Activated naive CD8-positive, alpha-beta T cell (primary cell): Measurements from ENCODE around the gene UBTD2.
"Not testable (repeated sequence)": the region's sequence is repeated elsewhere in the genome, so short reads cannot be mapped to it uniquely, and the experiment has no call there.

Experiments
- H3K27ac Mint-ChIP-seq: one replicate; pipeline ENCODE4 v1.8.0; 2021; ENCODE audit warnings: mixed read lengths
- H3K27me3 Mint-ChIP-seq: one replicate; pipeline ENCODE4 v1.8.0; 2021; ENCODE audit warnings: mixed read lengths
- H3K36me3 Mint-ChIP-seq: one replicate; pipeline ENCODE4 v1.8.0; 2021; ENCODE audit warnings: mixed read lengths
- H3K4me1 Mint-ChIP-seq: one replicate; pipeline ENCODE4 v1.8.0; 2021; ENCODE audit warnings: low read depth, mixed read lengths
- H3K4me3 Mint-ChIP-seq: one replicate; pipeline ENCODE4 v1.8.0; 2021; ENCODE audit warnings: mild to moderate bottlenecking, mixed read lengths
- H3K9me3 Mint-ChIP-seq: one replicate; pipeline ENCODE4 v1.8.0; 2021; ENCODE audit warnings: low read depth, mixed read lengths

The UBTD2 gene

DNA sequence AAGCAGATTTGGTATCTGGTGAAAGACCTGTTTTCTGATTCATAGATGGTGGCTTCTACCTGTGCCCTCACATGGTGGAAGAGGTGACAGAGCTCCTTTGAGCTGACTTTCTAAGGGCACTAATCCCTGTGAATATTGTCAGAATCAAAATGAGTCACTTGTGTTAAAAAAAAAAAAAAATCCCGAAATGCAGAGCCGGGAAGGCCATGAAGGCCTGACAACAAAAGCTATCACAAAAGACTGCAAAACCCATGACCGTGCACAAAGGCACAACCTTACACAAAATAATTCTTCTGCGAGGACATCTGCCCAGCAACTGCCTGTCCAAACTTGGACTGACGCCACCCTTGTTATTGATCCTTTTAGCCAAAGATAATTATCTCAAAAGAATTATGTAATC lies 19.6 kb upstream of the UBTD2 start:
- H3K4me3 Mint-ChIP-seq = no peak overlapping the region
- no peaks in the 10 kb centered on the region for H3K4me1 Mint-ChIP-seq
- no peaks in the 10 kb centered on the region for H3K36me3 Mint-ChIP-seq
- H3K27ac Mint-ChIP-seq = no peak overlapping the region
- no peaks in the 10 kb centered on the region for H3K27me3 Mint-ChIP-seq
- H3K9me3 Mint-ChIP-seq = no peaks in the 10 kb centered on the region

- H3K27ac Mint-ChIP-seq = no peak overlapping the region
- H3K27me3 Mint-ChIP-seq = no peaks in the 10 kb centered on the region
- H3K4me1 Mint-ChIP-seq = no peaks in the 10 kb centered on the region
- no peak overlapping the region for H3K4me3 Mint-ChIP-seq
- H3K9me3 Mint-ChIP-seq = no peaks in the 10 kb centered on the region
- H3K36me3 Mint-ChIP-seq = no peaks in the 10 kb centered on the region
These were observed 18.6 kb upstream of the UBTD2 start for GRCh38 chr5:172302047-172302710.

- no peak overlapping the region for H3K27ac Mint-ChIP-seq
- H3K4me3 Mint-ChIP-seq = no peak overlapping the region
- H3K36me3 Mint-ChIP-seq = no peaks in the 10 kb centered on the region
- H3K4me1 Mint-ChIP-seq = no peaks in the 10 kb centered on the region
- H3K9me3 Mint-ChIP-seq = no peaks in the 10 kb centered on the region
- H3K27me3 Mint-ChIP-seq = no peaks in the 10 kb centered on the region
These were observed 16.4 kb upstream of the UBTD2 start for GRCh38 chr5:172299916-172300439.

- no peaks in the 10 kb centered on the region for H3K27me3 Mint-ChIP-seq
- no peak overlapping the region for H3K4me3 Mint-ChIP-seq
- H3K27ac Mint-ChIP-seq = no peak overlapping the region
- no peaks in the 10 kb centered on the region for H3K9me3 Mint-ChIP-seq
- peaks cover 3% of the 10 kb centered on the region for H3K4me1 Mint-ChIP-seq
- no peaks in the 10 kb centered on the region for H3K36me3 Mint-ChIP-seq
These were observed 11.3 kb upstream of the UBTD2 start for GRCh38 chr5:172294831-172295230.

GRCh38 chr5:172293745-172294342 lies 10.3 kb upstream of the UBTD2 start:
- Mint-ChIP-seq H3K27ac (no peak overlapping the region), H3K36me3 (no peaks in the 10 kb centered on the region), H3K4me1 (peaks cover 3% of the 10 kb centered on the region), H3K4me3 (no peak overlapping the region), H3K27me3 (no peaks in the 10 kb centered on the region), H3K9me3 (no peaks in the 10 kb centered on the region)

DNA sequence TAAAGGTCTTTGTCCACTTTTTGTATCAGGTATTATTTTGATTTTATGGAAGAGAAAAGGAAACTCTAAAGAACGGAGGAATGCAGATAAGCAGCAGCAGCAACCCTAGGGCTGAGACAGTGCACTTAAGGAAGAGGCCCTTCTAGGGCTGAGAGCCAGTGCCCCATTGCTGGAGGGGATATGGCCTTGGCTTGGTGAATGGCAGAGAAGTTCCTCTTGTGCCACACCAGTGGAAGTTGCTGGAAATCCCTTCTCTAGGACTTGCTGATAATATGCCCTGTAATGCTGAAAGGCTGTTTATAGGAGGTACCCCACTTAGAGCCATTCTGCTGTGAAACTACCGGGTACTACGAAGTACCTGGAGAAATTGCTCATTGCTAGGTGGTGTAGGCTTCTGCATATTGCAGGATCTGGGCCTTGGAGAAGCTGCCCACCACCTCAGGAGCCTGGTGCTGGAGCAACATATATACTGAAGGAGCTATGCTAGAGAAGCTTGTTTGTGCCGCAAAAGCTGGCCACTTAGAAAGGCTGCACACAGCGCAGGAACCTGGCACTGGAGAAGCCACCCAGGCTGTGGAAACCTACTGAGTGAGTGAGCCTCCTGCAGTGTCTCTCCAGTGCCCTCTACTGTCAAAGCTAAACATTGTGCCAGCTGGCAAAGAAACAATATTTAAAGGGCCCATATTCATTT lies 9.6 kb upstream of the UBTD2 start:
- no peak overlapping the region for H3K27ac Mint-ChIP-seq
- no peaks in the 10 kb centered on the region for H3K9me3 Mint-ChIP-seq
- no peaks in the 10 kb centered on the region for H3K27me3 Mint-ChIP-seq
- no peaks in the 10 kb centered on the region for H3K36me3 Mint-ChIP-seq
- peaks cover 3% of the 10 kb centered on the region for H3K4me1 Mint-ChIP-seq
- H3K4me3 Mint-ChIP-seq = no peak overlapping the region

DNA sequence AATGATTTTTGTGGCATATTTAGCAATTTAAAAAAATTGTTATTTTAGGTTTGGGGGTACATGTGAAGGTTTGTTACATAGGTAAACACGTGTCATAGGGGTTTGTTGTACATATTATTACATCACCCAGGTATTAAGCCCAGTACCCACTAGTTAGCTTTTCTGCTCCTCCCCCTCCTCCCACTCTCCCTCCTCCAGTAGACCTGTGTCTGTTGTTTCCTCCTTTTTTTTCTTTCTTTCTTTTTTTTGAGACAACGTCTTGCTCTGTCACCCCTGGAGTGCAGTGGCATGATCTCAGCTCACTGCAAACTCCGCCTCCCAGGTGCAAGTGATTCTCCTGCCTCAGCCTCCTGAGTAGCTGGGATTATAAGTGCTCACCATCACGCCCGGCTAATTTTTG lies 8.3 kb upstream of the UBTD2 start:
- H3K9me3 Mint-ChIP-seq, H3K4me1 Mint-ChIP-seq, H3K27me3 Mint-ChIP-seq, H3K36me3 Mint-ChIP-seq, H3K4me3 Mint-ChIP-seq, H3K27ac Mint-ChIP-seq: not testable (repeated sequence)

GRCh38 chr5:172288465-172288864 lies 4.9 kb upstream of the UBTD2 start:
- Mint-ChIP-seq H3K9me3 (no peaks in the 10 kb centered on the region), H3K36me3 (no peaks in the 10 kb centered on the region), H3K4me1 (peaks cover 9% of the 10 kb centered on the region), H3K27me3 (no peaks in the 10 kb centered on the region), H3K27ac (no peak overlapping the region), H3K4me3 (no peak overlapping the region)

DNA sequence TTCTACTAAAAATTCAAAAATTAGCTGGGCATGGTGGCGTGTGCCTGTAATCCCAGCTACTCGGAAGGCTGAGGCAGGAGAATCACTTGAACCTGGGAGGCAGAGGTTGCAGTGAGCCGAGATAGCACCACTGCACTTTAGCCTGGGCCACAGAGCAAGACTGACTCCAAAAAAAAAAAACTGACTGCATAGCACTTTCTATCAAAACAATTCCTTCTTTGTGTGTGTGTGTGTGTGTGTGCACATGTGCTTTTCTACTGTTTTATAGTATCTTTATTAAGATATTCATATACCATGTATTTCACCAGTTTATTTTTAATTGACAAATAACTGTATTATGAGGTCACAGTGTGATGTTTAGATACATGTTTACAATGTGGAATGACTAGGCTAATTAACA lies 3.6 kb upstream of the UBTD2 start:
- H3K27ac Mint-ChIP-seq, H3K27me3 Mint-ChIP-seq, H3K4me3 Mint-ChIP-seq, H3K36me3 Mint-ChIP-seq, H3K9me3 Mint-ChIP-seq: not testable (repeated sequence)
- H3K4me1 Mint-ChIP-seq = peaks cover 14% of the 10 kb centered on the region

DNA sequence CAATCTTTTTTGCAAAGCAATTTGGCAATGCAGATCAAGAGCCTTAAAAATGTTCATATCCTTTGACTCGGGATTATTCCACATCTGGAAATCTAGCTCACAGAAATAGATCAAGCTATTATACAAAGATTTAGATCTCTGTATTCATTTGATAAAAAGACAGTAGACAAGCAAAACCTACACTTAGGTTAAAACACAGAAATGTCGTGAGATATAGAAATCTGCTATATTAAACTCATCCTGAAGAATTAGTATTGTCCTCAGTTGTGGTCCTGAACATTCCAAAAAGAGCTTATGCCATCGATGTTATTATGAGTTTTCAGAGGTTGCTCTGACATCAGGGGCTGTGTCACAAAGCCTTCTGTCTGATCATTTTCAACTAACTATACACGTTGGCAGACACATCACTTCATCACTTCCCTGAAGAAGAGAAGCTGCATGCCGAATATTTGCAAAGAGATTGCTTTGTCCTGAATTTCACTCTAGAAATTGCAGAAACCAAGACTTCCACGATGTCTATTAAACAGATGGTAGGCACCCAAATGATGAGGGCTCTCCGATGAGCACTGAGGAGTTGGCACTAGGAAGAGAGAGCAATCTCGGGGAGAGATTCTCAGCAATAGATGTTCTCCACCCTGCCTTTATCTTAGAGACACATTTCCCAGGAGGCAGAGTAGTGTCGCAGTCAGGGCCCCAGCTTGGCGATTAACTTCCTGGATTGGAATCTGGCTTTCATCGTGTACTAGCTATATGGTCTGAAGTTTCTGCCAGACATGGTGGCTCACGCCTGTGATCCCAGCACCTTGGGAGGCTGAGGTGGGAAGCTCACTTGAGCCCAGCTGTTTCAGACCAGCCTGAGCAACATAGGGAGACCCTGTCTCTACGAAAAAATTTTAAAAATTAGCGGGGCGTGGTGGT lies 1.9 kb upstream of the UBTD2 start:
- Mint-ChIP-seq H3K27ac (no peak overlapping the region), H3K4me3 (peak overlapping the region; percentile 78), H3K4me1 (peaks cover 29% of the 10 kb centered on the region), H3K36me3 (no peaks in the 10 kb centered on the region), H3K27me3 (no peaks in the 10 kb centered on the region), H3K9me3 (no peaks in the 10 kb centered on the region)

DNA sequence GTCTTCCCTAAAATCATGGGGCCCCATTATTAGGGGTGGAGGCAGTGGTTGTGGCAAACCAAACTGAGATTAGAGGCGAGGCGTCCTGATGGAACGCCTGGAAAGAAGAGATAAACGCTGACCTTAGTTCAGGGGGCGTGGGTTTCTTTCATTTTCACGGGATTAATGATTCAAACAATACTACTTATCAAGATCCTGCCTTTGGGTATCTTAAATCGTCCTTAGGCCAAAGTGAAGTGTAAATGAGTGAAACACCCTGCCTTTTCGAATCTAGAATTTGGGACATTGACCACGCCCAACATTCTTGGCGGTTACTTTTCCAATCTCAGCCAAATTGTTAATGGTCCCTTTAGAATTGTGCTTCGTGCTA lies 1.0 kb upstream of the UBTD2 start:
- no peaks in the 10 kb centered on the region for H3K9me3 Mint-ChIP-seq
- no peaks in the 10 kb centered on the region for H3K36me3 Mint-ChIP-seq
- peaks cover 29% of the 10 kb centered on the region for H3K4me1 Mint-ChIP-seq
- peak overlapping the region; percentile 78 for H3K4me3 Mint-ChIP-seq
- no peaks in the 10 kb centered on the region for H3K27me3 Mint-ChIP-seq
- H3K27ac Mint-ChIP-seq = peak overlapping the region; percentile 19

DNA sequence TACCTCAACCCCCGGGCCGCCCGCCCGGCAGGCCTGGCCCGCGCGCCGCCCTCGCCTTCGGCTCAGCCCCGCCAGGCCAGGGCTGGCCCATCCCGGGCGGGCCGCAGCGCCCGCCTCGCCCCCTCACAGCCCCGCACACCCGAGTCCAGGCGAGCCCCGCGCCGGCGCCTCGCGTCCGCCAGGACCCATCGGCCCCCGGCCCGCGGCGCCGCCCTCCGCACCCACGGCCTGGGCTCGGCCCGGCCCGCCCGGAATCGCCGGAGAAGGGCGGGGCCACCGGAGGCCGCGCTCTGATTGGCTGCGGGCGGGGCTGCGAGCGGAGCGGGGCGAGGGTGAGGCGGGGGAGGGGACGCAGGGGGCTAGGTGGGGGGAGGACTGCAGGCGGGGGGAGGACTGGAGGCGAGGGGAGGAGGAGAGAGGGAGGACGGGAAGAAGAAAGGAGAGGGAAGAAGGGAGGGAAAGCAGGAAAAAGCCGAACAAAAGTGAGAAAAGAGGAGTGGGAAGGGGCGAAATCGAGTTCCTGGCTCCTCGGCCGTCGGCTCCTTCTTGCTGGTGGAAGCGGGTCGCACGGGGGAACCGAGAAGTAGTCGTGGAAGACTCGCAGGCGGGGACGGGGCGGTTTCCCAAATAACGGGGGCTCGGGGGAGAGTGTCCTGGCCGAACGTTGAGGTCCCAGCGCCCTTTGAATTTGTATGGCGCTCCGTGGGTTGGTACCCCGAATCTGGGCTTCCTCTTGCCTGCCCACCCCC lies 472 bp upstream of the UBTD2 start:
- Mint-ChIP-seq H3K4me3 (peak overlapping the region; percentile 78), H3K36me3 (no peaks in the 10 kb centered on the region), H3K9me3 (no peaks in the 10 kb centered on the region), H3K4me1 (peaks cover 29% of the 10 kb centered on the region), H3K27ac (peak overlapping the region; percentile 19), H3K27me3 (no peaks in the 10 kb centered on the region)

- Mint-ChIP-seq H3K27ac (peak overlapping the region; percentile 46), H3K9me3 (no peaks in the 10 kb centered on the region)
These were observed 1.1 kb downstream of the UBTD2 start for GRCh38 chr5:172282272-172283019.

GRCh38 chr5:172281346-172281745 lies 2.2 kb downstream of the UBTD2 start:
- Mint-ChIP-seq H3K4me3 (peak overlapping the region; percentile 90), H3K27ac (no peak overlapping the region), H3K4me1 (peaks cover 40% of the 10 kb centered on the region), H3K9me3 (no peaks in the 10 kb centered on the region), H3K36me3 (peaks cover 6% of the 10 kb centered on the region), H3K27me3 (no peaks in the 10 kb centered on the region)

More at GRCh38 chr5:172282272-172283019, 1.1 kb downstream of the UBTD2 start:
- H3K36me3 Mint-ChIP-seq = peaks cover 4% of the 10 kb centered on the region
- peaks cover 35% of the 10 kb centered on the region for H3K4me1 Mint-ChIP-seq
- H3K4me3 Mint-ChIP-seq = peak overlapping the region; percentile 90
- no peaks in the 10 kb centered on the region for H3K27me3 Mint-ChIP-seq
